ENCODE measurements around the gene SYNC. TPM values are rescaled to one million over a fixed set of nuclear protein-coding genes. Genes with fewer than 3 reads are reported as not detected.
A peak's percentile ranks its signal among the peaks of the same experiment; 100 is the strongest.

Gene SYNC
- total RNA-seq, 2 experiments from 2014 or later = 0.09 TPM; not detected in 1

DNA sequence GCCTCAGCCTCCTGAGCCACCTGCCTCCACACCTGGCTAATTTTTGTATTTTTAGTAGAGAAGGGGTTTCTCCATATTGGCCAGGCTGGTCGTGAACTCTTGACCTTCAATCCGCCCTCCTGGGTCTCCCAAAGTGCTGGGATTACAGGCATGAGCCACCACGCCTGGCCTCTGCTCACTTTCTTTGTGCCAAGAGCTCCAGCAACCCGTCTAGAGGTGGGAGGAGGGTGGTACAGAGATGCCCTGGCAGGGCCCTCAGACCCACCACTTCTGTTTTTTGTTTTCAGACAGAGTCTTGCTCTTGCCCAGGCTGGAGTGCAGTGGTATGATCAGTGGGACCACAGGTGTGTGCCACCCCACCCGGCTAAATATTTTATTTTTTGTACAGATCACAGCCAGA is 6.9 kb upstream of the SYNC start:
- H3K79me2 ChIP-seq (ENCODE audit: insufficient read depth, low read depth, low read length) = no peaks in the 10 kb centered on the region
- H3K4me1 ChIP-seq (ENCODE audit: insufficient read depth, low read length, poor library complexity, severe bottlenecking) = no peaks in the 10 kb centered on the region
- DNase-seq (ENCODE audit: low spot score) = peak; percentile 16
- no peak overlapping the region for H3K4me2 ChIP-seq (ENCODE audit: low read length)
- TF ChIP-seq EZH2phosphoT487 (IDR thresholded peaks at IDR 0.05; ENCODE audit: borderline replicate concordance, low read depth, low read length) = no peak
- TF ChIP-seq, protein P1, sequence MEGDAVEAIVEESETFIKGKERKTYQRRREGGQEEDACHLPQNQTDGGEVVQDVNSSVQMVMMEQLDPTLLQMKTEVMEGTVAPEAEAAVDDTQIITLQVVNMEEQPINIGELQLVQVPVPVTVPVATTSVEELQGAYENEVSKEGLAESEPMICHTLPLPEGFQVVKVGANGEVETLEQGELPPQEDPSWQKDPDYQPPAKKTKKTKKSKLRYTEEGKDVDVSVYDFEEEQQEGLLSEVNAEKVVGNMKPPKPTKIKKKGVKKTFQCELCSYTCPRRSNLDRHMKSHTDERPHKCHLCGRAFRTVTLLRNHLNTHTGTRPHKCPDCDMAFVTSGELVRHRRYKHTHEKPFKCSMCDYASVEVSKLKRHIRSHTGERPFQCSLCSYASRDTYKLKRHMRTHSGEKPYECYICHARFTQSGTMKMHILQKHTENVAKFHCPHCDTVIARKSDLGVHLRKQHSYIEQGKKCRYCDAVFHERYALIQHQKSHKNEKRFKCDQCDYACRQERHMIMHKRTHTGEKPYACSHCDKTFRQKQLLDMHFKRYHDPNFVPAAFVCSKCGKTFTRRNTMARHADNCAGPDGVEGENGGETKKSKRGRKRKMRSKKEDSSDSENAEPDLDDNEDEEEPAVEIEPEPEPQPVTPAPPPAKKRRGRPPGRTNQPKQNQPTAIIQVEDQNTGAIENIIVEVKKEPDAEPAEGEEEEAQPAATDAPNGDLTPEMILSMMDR (conservative IDR thresholded peaks at IDR 0.05; ENCODE audit: low read length) = 0 out of 2 replicates have a peak, but pooled peaks have one; percentile 27
- H2AFZ ChIP-seq (ENCODE audit: low read length) = no peak overlapping the region
- H4K20me1 ChIP-seq (ENCODE audit: insufficient read depth, low read length) = no peaks in the 10 kb centered on the region
- no peaks in the 10 kb centered on the region for H3K36me3 ChIP-seq (ENCODE audit: insufficient read depth, low read length)
- ChIA-PET CTCF (ENCODE audit: unreplicated experiment) (no interaction called here), POLR2A (no interaction called here)
- intact Hi-C loops (cut with micrococcal nuclease; ENCODE audit: unreplicated experiment) = no loop called here
- BruUV-seq (replicated peaks) = no TSS peak
- H3K9me3 ChIP-seq (ENCODE audit: low read length) = no peaks in the 10 kb centered on the region
- H3K9me2 ChIP-seq (ENCODE audit: insufficient read depth, low read length) = no peaks in the 10 kb centered on the region
- no peak overlapping the region for H3K27ac ChIP-seq (ENCODE audit: low read depth, low read length, poor library complexity, severe bottlenecking)
- H3K4me3 ChIP-seq (ENCODE audit: low read depth, low read length, poor library complexity, severe bottlenecking) = no peak overlapping the region

DNA sequence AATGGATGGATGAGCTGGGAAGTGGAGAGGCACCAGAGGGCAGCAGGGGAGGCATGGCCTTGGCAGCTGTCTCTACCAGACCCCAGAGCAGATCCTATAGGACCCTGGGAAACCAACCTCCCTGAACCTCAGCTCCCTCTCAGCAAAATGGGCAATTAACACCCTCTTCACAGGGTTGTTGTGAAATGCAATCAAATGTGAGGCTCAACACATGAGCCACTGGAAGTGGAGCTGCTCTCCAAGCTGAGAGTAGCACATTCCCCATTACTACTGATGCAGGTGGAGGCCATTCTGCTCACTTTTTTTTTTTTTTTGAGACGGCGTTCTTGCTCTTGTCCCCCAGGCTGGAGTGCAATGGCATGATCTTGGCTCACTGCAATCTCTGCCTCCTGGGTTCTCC is 6.5 kb upstream of the SYNC start:
- Histone ChIP-seq H3K79me2 (ENCODE audit: insufficient read depth, low read depth, low read length) (no peaks in the 10 kb centered on the region), H4K20me1 (ENCODE audit: insufficient read depth, low read length) (no peaks in the 10 kb centered on the region), H3K9me2 (ENCODE audit: insufficient read depth, low read length) (no peaks in the 10 kb centered on the region), H3K4me3 (ENCODE audit: low read depth, low read length, poor library complexity, severe bottlenecking) (no peak overlapping the region), H2AFZ (ENCODE audit: low read length) (no peak overlapping the region), H3K4me2 (ENCODE audit: low read length) (no peak overlapping the region), H3K9me3 (ENCODE audit: low read length) (no peaks in the 10 kb centered on the region), H3K4me1 (ENCODE audit: insufficient read depth, low read length, poor library complexity, severe bottlenecking) (no peaks in the 10 kb centered on the region), H3K36me3 (ENCODE audit: insufficient read depth, low read length) (no peaks in the 10 kb centered on the region), H3K27ac (ENCODE audit: low read depth, low read length, poor library complexity, severe bottlenecking) (no peak overlapping the region)
- BruUV-seq (replicated peaks) = no TSS peak
- intact Hi-C loops (cut with micrococcal nuclease; ENCODE audit: unreplicated experiment) = no loop called here
- CTCF ChIA-PET (ENCODE audit: unreplicated experiment) = no interaction called here
- POLR2A ChIA-PET = no interaction called here
- no peak for DNase-seq (ENCODE audit: low spot score)
- TF ChIP-seq, protein P1 (conservative IDR thresholded peaks at IDR 0.05; ENCODE audit: low read length) = no peak
- no peak for TF ChIP-seq EZH2phosphoT487 (IDR thresholded peaks at IDR 0.05; ENCODE audit: borderline replicate concordance, low read depth, low read length)

GRCh38 chr1:32706491-32706890 is 3.9 kb upstream of the SYNC start:
- H3K9me2 ChIP-seq (ENCODE audit: insufficient read depth, low read length) = no peaks in the 10 kb centered on the region
- no peak for TF ChIP-seq EZH2phosphoT487 (IDR thresholded peaks at IDR 0.05; ENCODE audit: borderline replicate concordance, low read depth, low read length)
- TF ChIP-seq, protein P1 (conservative IDR thresholded peaks at IDR 0.05; ENCODE audit: low read length) = no peak
- H3K4me1 ChIP-seq (ENCODE audit: insufficient read depth, low read length, poor library complexity, severe bottlenecking) = no peaks in the 10 kb centered on the region
- H3K4me2 ChIP-seq (ENCODE audit: low read length) = no peak overlapping the region
- no peaks in the 10 kb centered on the region for H4K20me1 ChIP-seq (ENCODE audit: insufficient read depth, low read length)
- no peaks in the 10 kb centered on the region for H3K36me3 ChIP-seq (ENCODE audit: insufficient read depth, low read length)
- H3K4me3 ChIP-seq (ENCODE audit: low read depth, low read length, poor library complexity, severe bottlenecking) = no peak overlapping the region
- no peak for DNase-seq (ENCODE audit: low spot score)
- ChIA-PET CTCF (ENCODE audit: unreplicated experiment) (no interaction called here), POLR2A (no interaction called here)
- intact Hi-C loops (cut with micrococcal nuclease; ENCODE audit: unreplicated experiment) = no loop called here
- no peaks in the 10 kb centered on the region for H3K9me3 ChIP-seq (ENCODE audit: low read length)
- no TSS peak for BruUV-seq (replicated peaks)
- no peak overlapping the region for H2AFZ ChIP-seq (ENCODE audit: low read length)
- H3K27ac ChIP-seq (ENCODE audit: low read depth, low read length, poor library complexity, severe bottlenecking) = no peak overlapping the region
- no peaks in the 10 kb centered on the region for H3K79me2 ChIP-seq (ENCODE audit: insufficient read depth, low read depth, low read length)
